GM21526 (cell line): ENCODE results near the gene AOAH.

Source experiments
- ATAC-seq: cut with Tn5 transposase; IDR thresholded peaks from one replicate; pipeline ENCODE4 v1.9.1; 2021; ENCODE audit warnings: moderate library complexity; ENCODE audit not compliant: unreplicated experiment, low FRiP score

Gene AOAH

DNA sequence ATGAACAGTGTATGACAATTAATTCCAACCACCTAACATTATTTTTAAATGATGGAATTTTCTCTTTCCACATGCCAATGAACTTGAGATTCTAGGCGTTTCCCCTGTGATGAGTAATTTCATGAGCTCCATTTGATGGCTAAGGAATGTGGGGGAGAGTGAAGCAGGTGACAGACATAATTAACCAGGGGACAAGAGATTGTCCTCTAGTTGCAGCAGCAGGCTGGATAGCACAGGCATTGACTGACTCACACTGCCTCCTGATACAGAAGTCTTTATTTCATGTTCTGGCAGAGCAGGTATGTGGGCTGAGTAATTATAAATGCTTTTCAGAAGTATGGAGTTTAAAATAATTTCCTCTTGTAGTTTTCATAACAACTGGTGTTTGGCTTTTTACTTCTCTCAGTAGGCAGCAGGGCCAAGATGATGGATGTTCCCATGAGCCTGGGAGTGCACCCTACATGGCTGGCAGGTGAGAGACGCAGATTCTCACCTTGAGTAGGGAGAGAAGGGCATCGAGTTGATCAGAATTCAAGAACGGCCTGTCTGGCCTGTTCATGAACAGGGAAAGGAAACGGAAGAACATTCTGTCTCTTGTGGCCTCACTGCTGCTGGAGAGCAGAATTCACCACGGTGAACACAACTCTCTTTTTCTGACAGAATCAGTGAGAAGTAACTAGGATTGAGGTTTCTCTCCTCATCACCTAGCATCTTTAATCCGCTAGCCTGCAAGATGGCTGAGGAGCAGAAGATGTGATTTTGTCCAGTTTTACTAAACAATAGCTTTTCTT, 118.8 kb downstream of the AOAH start:
- no peak for ATAC-seq

DNA sequence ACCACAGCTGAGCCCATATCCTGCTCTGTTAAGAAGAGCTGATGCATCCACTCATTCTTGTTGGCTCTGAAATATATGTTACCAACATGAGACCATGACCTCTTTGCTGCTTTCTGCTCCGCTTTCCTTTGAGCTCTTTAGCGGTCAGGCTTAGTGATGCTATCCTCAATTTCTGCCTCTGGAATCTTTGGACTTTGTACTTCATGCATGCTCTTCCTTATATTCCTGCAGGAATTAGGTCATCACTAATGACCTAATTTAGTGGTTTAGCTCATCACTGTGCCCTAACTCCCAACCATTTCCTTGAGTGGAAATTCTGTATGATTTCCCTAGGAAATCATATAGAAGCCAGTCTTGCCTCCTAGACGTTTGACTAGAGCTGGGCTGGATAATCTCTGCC, 119.5 kb downstream of the AOAH start:
- no peak for ATAC-seq

DNA sequence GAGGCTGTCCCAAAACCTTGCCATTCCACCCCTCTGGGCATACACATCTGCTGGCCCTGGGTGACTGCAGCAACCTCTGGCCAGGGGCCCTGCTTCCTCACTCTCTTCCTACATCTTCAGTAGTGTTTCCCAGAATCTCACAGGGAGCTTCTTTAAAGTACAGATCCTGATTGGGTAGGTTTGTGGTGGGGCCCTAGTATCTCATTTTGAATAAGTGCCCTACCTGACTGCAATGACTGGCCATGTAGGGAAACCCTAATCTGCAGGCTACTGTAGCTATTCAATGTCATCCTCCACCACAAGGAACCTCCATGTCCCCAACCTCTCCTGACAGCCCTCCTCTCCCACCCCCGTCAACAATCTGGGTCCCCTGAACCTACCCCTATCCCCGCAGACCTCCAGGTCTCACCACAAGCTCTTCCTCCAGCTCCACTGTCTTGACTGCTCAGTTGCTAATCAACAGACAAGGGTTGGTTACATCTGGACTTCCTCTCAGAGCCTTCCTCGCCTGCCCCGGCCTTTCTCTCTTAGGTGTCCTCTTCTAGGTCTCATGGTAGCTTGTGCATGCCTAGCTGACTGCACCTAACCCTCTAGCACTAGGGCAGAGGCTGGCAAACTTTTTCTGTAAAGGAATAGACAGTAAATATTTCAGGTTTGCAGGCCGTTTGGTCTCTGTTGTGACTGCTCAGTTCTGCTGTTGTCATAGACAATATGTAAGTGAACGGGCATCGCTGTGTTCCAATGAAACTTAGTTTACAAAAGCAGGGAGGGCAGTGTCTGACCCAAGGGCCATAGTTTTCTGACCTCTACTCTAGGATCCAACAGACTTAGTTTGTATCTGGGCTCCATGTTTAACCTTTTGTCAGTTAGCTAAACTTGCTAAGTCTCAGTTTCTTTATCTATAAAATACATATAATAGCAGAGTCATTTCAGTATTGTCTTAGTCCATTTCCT, 121.1 kb downstream of the AOAH start:
- no peak for ATAC-seq

DNA sequence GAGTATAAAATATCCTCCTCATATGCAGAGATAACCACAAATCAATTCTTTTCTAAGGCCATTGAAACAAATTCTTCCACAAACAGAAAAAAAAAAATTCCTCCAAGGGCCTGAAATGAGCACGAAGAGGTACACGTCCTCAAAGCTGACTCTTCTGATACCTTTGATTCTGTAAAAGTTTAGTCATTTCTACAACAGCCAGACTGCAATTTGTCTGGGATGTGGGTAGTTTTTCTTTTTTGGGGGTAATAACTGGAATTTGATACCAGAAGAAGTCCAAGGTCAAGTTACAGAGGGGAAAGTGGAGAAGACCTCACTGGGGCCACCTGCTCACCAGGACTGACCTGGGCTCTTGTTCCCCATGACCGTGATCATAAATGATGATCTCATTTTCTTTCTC, 121.8 kb downstream of the AOAH start:
- no peak for ATAC-seq

DNA sequence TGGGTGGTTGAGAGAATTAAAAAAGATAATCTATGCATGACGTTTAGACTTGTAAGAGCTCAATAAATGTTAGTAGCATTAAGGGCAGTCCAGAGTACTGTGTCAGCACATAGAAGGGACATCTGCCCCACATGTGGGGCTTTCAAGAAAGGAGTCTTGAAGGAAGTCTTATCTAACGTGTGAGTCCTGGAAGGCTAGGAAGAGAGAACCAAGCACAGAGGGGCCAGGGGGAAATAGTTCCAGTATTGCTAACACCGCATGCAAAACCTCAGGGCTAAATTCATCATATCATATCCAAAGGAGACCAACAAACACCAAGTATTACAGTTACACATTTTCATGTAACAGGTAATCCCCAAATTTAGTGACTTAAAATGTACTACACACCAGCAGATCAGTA, 122.7 kb downstream of the AOAH start:
- no peak for ATAC-seq

DNA sequence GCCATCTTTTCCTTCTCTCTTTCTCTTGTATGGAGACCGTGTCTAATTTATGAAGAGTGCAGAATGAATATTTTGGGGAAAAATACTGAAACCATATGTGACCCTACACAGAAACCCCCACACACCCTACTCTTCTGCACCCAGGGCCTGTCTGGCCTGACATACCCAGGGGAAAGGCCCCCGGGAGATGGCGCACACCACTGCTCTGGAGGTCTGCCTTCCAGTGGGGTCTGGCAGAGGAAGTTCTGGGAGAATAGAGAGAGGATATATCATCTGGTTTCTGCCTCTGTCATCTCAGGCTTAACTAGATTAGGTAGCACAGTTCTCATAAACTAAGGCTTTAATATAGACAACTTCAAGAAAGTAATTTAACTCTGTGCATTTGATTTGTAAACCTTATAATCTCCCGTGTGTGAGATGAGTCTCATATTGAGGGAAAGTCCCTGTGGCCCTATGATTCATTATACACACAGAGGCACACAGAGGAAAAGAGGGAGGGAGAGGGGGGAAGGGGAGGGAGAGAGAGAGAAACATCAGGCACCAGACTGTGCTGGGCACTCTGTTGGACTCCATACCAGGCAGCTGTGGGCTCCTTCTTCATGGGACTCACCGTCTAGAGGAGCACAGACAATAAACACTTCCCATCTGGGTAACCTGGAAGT, 123.3 kb downstream of the AOAH start:
- ATAC-seq = no peak

DNA sequence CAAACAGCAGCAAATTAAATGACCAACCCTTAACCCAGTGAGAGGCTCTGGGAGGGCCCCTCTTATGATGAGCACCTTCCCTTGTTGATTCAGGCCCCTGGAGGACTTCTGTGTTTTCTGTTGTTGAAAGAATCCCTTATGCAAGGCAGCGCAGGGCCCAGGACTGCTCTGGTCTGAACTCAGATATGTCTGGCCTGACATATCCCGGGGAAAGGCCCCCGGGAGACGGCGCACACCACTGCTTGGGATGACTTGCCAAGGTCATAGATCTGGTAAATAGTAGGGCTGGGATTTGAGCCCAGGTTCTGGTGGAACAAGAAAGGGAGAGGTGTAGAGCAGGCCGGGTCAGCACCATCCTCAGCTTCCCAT, 124.0 kb downstream of the AOAH start:
- ATAC-seq = no peak

DNA sequence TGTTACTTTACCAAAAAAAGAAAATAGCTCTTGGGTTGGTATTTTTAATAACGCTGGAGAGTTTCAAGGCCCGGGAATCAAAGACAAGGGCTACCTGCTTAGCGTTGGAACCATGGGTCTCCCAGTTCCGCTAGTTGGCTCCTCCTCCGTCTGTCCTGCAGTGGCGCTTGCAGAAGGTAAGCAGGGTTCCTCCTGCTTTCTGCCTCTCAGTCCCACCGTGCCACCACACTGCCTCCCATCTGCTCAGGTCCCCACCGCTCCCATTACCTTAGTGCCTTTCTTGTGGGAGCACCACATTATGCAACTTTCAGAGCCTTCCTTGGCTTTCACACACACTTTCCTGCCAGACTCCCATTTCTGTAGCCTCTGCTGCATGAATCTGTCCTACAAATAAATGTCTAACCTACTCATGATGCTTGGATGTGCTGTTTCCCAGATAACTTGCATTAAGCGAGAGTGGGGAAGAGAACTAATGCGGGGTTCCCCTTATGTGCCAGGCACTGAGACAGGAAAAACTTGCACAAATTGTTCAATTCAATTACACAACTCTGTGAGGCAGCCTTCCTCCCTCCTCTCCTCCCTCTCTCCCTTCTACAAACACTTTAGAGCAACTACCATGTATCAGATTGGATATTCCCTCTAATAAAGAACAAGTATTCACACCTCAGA, 124.5 kb downstream of the AOAH start:
- ATAC-seq = no peak

DNA sequence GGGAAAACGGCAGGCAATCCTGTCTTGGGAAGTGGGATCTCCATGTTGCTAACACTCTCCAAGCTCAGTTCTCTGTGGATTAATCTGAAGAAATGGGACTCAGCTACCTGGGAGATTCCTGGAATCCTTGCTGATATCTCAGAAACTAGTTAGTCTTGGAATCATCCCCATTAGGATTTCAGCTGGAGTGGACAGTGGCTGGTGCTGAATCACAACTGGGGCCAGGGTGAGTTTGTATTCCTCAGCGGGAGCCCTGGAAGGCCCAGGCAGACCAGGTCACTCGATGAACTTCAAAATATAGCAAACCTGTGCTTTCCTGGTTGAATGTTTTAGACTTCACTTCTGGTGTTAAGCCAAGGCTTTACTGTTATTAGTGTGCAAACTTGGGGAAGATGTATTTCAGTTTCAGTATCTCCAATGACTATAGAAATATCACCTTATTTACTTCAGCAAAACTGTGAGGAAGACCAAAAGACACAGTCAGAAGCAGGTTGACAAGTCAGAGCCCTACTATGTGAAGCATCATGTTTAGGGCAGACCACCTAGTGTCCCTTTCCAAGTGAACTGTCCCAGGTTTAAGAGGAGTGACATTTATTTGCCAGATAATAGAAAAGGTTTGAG, 126.1 kb downstream of the AOAH start:
- ATAC-seq = no peak

DNA sequence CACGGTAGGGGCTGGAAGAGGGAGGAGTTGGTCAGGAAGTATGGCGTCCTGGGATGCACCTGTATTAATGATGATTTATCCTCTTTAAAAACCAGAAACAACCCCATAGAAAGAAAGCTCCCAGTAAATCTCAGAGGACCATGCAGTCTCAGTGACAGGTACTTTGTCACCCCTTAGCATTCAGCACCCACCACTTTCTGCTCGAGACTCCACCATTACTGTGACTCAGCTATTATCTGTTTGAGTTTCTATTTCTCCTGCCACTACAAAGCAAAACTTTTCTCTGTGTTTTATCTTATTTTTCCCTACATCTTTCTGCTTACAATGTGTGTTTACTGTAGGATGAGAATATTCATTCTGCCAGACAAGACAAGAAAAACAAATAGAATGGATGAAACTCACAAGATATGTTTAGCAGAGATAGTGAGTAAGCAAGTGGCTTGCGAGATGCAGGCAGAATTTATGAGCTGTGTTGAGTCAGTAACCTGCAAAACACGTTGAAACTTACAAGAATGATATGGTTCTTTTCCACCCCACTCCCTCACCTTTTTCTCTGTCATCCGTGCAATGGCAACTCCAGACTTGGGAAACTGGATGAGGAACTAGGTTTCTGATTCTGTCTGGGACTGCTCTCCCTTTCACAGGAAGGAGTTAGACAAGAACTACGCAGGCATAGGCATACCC, 127.1 kb downstream of the AOAH start:
- no peak for ATAC-seq

DNA sequence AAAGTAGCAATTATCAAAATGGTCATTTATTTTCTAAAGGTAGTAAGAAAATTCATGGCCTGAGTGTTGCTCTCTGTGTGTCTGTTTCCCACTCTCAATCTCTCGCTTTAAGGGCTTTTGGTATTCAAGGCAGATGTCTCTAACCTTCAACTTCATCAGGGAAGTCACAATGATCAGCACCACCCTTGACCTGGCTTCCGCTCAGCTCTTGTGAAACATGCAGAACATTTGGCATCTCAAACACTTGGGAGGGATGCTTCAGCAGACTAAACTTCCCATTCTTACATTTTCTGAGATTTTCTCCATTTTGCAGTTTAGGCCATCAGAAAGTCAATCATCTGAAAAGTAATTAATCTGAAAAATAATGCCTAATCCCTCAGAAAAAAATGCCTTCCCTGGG, 129.8 kb downstream of the AOAH start:
- ATAC-seq = no peak

DNA sequence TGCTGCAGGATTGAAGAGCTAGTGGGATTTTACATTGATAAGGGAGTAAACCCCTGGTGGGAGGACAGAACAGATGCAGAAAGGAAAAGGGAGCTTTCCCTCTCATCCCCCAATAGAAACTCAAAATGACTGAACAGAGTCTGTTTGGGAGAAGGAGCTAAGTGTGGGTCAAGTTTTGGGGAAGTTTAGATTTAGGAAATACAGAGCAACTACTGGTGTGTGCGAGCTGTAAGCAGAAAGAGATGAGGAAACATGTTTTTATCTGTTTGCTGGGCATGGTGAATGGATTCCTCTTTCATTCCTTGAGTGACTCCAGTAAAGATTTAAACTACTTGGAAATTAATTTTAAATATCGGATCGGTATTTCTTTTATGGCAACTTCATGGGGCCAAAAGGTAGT, 132.7 kb downstream of the AOAH start:
- ATAC-seq = no peak

DNA sequence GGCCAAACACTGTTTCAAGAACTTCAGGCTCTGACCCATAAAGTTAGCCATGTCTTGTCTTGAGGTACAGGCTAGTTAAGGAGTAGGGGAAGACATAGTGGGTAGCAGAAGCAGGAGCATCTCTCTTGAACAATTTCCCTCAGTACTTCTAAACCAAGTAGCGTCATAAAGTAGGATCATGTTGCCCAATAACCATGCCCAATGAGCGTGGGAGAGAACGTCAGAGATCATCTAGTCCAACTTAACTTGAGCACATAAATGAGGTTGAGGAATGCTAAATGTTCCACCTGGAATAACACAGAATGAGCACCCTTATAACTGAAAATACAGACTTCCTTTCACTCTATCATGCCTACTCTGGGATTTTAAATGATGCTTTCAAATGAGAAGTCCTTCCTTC, 134.9 kb downstream of the AOAH start:
- ATAC-seq = no peak

DNA sequence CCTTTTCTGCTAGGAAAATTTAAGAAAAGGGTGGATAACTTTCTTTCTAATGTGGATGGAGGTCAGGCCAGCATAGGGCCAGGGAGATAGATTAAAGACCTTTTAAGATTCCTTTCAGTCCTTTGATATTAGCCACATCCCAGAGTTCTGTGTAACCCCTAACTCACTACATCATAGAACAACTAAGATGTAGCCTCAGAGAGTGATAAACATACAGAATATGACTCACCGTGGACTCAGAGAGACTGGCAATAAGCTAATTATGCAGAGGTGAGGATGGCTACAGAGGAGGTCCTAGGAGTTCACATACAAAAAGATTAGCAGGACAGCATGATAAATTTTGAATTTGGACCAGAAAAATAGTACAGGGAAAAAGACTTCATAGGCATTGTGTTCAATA, 141.0 kb downstream of the AOAH start:
- no peak for ATAC-seq

DNA sequence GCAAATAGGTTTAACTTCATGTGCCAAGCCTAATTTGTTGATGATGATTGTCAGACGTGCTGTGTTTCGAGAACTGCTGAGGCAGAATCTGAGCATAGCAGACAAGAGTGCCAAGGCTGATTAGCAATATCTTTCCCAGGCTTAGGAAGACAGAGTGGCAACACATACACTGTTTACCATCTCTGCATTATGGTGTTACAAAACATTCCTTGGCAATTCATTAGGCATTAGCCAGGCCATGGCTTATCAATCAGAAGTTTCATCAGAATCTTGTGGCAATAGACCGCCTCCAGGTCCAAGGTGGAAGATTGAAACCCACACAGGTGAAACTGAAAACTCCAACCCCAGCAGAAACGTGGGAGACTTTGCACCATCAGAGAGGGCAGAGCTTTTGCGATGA, 148.5 kb downstream of the AOAH start:
- ATAC-seq = no peak

DNA sequence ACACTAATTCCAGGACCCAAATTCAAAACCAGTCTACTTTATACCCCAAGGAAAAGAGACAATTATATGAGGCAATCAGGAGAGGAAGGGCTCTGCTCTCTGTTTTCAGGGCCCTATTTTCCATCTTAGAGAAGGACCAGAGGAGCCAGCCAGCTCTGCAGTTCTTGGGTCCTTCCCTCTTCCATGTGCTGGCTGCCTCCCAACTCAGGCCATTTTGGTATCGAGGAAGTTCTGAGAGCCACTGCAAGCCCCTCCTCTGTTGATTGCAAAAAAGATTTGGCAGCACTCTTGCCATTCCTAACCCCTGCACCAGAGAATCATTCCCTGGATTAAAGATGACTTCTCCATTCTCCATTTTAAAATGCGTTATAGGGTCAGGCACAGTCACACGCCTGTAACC, 151.2 kb downstream of the AOAH start:
- ATAC-seq = no peak

DNA sequence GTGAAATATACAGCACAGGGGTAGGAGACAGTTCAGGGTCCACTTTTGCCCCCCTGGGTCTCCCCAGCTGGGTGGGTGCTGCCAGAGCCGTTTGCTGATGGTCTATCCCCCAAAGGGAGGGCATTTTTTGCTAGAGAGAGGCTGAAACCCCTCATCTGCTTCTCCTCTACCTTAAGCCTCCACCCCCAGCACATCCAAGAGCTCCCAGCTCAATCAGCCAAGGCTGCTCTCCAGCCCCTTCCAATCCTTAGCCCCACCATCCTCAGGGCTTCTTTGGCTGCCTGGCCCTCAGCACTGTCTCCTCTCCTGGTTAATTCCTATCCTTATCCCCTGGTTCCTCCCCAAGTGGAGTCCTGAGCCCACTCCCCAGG, 153.1 kb downstream of the AOAH start:
- ATAC-seq = no peak

DNA sequence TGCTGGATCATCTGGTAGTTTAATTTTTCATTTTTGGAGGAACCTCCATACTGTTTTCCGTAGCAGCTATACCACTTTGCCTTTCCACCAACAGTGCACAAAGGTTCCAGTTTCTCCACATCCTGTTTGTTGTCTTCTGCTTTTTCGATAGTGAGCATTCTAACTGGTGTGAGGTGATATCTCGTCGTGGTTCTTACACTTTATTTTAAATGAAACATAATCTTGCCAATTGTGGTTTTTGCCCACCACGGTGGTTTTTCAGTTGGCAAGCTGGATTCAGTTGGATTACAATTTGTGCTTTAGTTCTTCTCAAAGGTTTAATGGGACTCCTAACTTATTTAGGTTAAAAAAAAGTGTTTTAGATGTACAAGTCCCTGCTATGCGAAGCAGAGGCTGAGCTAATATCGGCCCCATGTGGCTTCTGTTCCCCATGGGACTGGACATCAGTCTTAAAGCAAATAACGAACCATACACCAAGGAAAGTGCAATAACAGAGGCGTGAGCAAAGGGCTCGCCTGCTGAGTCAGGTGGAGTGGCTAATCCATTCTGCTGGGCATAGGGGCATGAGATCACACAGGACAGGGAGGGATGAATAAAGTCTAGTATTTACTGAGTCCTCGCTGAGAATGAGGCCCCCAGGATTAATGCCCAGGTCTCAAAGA, 153.6 kb downstream of the AOAH start:
- ATAC-seq = no peak

DNA sequence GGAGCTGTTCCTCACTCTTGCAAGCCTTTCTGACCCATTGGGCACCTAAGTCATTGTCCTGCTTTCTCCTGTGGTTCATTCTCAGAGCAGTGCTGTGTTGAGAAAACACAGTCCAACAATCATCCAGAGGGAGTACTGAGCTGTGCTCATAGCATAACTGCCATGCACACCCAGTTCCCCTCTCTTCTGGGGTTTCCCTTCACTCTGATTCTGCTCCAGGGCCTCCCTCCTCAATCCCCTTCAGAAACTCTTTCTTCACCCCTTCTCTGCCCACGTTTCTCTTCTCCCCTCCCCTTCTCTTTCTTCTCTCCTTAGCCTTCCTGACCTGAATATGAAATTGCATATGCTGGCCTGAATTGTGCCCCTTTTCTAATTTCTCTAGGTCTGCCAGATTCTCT, 155.8 kb downstream of the AOAH start:
- no peak for ATAC-seq
